HG03064 (cell line): ENCODE results near the gene SFMBT1.
A peak's percentile ranks its signal among the peaks of the same experiment; 100 is the strongest.
"Not testable (repeated sequence)": the region's sequence is repeated elsewhere in the genome, so short reads cannot be mapped to it uniquely, and the experiment has no call there.

Experiments
- ATAC-seq: cut with Tn5 transposase; IDR thresholded peaks from one replicate; pipeline ENCODE4 v1.9.1; 2021; ENCODE audit warnings: low read depth; ENCODE audit not compliant: unreplicated experiment

The SFMBT1 gene

DNA sequence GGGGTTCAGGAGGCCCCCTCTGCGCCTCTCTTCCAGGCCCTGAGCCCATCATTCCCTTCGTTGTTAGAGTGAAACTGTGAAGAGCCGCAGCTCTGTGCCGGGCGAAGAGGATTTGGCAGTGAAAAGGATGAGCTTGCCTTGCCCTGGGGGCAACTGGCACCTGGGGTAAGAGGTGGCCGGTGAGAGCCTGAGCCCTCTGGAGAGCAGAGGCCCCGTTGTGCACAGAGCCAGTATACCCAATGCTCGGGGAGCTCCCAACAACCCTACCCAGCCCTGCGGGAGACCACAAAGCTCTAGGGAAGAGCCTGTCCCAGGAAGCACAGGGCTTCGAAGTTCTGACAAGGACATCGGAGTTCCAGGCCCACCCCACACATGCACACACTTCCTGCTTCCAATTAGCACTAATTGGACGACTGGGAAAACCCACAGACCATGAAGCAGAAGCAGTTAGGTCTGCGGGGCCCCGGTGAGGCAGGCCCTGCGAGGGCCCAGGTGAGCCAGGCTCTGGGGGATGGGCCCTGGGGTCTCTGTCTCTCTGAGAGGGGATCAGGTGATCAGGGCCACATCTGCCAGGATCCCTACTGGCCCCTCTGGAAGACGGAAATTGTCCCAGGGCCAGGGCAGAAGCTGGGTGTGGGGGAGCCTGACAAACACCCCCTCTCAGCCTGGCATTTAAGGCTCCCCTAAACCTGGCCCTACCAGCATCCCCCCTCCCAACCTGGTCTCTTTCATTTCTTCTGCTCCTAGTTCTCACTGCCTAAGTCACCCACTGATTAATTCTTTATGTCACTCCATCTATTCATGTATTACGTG is 27.9 kb upstream of the SFMBT1 start:
- ATAC-seq, result no peak

DNA sequence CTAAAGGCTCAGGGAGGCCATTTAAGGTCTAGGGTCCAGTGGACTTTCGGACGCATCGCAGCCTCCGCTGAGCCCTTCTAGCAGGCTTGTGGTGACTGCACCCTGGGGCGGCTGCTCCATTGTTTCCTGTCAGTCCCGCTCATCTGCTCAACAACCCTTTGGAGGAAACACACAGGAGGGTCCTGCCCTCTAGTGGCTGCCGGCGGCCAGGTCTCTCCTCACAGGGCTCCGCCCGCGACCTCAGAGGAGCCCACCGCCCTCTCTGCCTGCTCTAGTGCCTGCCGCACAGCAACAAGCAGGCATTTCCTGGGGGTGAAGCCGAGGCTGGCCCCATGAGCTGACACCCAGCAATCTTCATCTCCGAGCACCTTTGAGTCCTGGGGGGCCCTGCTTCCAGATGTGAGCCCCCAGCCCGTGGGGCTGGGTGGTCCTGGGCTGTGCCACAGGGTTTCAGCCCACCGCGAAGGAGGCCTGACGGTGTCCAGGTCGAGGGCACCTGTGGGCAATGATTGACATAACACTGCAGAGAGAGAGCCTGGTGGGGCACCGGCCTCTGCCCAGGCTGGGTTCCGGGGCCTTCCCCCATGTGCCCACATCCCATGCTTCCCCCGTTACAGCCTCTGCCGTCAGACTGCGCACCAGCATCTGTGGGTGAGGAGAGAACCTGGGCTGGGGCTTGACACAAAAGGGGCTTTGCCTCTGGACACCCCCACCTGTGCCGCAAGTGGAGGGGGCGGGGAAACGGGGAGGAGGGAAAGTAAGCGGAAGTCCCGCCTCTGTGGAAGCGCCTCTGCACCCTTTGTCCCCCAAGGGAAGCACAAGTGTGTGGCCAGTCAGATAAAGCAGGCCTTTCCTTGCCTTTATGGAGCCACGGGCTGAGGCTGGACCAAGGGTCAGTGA is 27.0 kb upstream of the SFMBT1 start:
- peak; percentile 80 for ATAC-seq

DNA sequence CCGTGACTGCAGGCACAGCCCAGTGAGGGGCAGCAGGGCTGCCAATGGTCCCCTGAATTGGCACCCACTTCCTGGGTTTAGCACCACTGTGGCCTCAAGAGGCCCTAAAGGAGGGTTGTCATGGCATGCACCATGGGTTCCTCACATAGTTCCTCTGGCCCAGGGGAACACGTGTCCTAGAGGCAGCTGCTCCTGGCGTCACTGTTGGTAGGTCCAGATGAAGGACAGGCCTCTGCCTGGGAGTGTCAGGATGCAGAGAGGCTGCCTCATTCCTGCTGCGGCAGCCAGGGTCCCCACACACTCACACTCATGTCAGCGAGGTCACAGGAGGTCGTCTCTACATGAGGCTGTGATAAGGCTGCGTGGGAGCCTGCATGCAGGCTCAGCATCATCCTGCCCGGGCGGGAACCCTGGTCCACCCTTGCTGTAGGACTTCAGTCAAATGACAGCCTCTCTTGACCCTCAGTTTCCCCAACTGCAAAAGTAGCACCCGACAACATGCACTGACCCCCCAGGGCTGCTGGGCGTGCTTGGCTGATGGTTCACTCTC is 26.1 kb upstream of the SFMBT1 start:
- ATAC-seq, result no peak

DNA sequence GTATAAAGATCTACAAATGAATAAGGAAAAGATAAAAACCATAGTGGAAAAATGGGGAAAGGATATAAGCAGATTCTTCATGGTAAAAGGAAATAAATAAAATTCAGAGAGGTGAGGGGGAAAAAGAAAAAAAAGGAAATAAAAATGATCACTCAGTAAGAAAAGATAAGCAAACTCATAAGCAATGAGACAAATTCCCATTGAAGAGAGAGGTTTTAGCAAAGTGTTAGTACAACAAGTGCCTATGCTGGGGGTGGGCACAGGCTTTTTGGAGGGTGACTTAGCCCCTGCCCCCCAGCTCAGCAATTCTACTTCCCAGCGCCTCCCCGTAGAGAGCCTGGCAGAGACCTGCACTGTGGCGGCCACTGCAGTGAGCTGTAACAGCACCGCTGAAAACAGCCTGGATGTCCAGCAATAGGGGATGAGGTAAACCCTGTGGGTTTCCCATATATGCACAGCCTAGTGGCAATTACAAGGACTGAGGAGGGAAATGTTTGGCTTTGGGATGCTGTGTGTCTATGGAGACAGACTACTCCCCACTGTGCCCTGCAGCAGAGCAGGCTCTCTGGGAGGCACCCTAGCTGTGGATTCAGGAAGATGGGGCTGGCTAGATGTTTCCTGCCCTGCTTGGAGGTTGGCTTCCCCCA is 23.7 kb upstream of the SFMBT1 start:
- ATAC-seq, result no peak

GRCh38 chr3:53068176-53068575 is 22.3 kb upstream of the SFMBT1 start:
- ATAC-seq, result no peak

DNA sequence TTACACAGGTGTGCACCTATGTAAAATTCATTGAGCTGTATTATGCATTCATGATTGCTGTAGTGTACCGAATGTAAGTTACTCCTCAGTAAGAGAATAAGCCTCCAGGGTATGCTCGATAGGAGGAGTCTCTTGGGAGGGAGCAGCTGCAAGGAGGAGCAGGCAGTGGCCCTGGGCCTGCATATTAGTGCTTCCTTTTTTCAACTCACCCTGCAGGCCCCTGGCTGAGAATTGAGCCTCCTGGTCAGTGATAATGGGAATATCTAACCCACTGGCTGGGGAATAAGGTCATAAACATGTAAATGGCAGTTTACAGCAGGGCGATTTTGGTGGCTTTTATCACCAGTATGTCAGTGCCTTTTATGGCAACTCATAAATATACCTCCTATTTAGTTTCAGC is 21.7 kb upstream of the SFMBT1 start:
- no peak for ATAC-seq

DNA sequence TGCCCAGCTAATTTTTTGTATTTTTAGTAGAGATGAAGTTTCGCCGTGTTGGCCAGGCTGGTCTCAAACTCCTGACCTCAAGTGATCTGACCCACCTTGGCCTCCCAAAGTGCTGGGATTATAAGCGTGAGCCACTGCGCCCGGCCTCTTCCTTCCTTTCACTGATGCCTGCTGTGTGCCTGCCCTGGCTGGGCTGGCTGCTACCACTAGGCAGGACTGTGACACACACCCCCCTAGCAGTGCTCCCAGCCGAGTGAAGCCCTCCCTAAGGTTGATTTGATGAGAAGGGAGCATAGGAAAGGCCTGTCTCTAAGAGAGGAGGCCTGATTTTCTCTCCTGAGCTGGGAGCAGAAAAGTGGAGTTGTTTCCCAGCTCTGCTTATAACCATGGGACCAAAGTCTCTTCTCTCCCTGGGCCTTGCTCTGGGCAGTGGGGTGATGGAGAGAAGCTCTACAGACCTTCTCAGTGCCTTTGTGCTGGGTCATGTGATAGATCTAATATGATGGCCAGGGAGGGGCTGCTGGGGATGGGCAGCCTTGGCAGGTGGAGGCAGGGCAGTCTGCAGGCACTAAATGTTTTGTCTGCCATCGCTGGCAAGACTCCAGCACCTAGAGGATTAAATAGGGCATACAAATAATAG is 20.1 kb upstream of the SFMBT1 start:
- ATAC-seq, result no peak

DNA sequence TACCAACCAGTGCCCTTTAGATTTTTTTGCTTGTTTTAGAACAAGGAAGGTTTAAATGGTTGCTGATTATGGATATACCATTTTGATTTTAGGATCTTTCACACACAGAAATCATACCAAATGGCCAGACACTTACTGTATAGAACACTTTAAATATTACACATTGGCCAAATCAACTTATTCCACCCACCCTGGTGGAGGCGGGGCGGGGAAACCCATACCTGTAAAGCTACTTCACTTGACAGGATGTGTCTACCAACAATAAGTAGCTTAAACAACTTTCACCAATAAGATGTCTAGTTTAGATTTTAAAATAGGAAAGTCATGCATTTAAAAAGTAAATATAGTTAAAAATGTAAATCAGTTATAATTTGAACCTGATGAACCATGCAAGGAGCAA is 17.0 kb upstream of the SFMBT1 start:
- no peak for ATAC-seq

DNA sequence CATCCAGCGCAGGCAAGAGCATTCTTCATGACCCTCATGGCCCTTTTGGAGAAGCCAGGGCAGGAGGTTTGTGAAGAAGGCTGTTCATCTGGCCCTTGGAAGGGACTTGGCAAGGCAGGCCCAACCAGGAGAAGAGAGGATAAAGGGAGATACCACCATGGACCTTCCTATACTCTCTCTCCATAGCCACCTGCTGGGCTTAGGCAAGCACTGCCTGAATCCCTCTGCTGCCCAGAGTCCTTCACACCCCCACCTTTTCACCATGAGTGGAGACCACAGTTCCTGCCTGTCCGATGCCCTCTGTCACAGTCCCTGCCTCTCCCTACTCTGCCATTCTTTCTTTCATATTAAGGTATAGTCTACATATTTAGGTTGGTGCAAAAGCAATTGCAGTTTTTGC is 10.6 kb upstream of the SFMBT1 start:
- ATAC-seq, result no peak

- ATAC-seq, result not testable (repeated sequence)
Measured at GRCh38 chr3:53054233-53054632, 8.4 kb upstream of the SFMBT1 start.

GRCh38 chr3:53051929-53052328 is 6.1 kb upstream of the SFMBT1 start:
- no peak for ATAC-seq

GRCh38 chr3:53049987-53050386 is 4.1 kb upstream of the SFMBT1 start:
- ATAC-seq, result no peak

DNA sequence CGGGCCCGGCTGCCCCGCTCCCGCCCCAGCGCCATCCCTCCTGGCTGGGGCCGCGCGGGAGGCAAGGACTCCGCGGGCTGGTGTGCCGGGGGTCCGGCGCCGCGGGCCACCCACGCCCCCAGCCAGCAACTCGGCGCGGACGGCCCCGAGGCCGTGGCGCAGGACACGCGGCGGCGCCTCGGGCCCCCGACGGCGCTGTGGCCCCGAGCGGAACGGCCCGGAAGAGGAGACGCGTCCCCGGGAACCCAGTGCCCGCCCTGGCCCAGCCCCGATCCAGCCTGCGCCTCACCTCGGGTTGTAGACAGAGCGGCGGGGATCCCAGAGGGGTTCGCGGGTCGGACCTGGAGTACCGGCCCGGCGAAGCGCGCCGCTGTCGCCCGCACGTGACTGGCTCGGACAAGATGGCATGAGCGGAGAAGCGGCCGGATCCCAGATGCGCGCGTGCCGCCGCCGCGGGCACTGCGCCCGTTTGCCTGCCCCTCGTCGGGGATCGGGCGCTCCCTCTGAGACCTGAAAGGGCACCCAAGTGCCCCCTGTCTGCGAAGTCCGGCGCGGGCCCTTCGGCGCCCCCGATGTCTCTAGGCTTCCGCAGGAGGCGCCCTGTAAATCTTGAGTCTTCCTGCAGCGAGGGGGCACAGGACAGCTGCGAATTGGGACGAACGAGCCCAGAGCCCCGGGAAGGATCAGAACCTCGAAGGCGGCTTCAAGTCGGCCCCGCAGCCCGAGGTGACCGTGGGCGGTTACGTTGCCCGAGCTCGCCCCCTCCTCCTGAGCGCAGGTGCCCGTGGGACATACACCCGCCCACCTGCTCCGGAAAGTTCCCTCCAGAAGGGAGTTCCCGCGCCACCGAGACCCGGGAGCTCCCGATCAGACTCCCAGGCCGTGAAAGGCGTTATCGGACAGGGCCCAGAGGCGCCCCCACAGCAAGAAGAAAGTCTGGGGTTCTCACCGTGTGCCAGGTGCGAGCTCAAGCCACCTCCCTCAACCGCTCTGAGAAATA is 598 bp upstream of the SFMBT1 start:
- peak; percentile 35 for ATAC-seq

DNA sequence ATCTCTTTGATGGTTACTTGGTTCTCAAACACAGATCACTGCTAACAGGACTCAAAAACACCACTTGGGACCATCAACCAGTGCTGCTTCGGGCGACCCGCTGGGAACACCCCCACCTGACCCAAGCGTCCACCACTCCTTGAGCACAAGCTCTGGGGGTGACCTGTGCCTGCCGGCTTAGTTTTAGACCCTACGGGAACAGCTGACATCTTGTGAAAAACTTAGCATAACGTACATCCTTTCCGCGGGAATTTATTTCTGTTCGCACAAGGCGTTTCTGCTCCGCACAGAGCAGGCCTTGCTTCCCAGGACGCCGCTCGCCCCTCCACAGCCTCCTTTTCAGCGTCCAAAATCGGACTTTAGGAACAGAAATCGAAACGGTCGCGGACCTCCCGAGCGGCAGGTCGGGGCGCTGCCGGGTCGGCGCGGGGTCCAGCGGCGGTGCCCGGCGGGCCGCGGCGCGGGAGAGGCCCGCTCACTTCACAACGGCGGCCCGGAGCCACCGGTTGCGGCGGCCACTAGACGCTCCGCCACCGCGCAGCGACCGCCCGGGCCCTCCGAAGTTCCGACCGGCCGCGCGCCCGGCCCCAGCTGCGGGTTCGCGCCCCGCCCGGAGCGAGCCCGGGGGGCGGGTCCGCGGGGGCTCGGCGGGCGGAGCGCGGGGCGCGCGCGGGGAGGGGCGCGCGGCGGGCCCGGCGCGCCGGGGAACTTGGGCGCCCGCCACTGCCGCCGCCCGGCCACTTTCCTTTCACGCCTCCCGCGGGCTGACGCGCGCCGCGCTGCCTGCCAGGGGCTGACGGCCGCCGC is 959 bp downstream of the SFMBT1 start:
- ATAC-seq, result no peak

DNA sequence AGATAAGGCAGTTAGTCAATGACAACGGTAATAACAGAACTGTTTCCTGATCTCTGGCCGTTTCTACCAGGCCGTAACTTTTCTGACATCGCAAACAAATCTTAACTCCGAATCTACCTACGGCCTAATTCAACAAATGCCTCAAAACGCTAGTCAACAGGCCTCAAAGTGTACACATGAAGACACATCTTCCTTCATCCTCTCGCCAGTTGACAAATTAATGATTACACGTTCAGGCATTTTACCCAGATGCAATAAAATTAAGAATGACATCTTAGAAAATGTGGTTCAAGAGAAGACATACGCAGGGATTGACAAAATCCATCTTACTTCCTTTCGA is 1.5 kb downstream of the SFMBT1 start:
- ATAC-seq, result no peak

DNA sequence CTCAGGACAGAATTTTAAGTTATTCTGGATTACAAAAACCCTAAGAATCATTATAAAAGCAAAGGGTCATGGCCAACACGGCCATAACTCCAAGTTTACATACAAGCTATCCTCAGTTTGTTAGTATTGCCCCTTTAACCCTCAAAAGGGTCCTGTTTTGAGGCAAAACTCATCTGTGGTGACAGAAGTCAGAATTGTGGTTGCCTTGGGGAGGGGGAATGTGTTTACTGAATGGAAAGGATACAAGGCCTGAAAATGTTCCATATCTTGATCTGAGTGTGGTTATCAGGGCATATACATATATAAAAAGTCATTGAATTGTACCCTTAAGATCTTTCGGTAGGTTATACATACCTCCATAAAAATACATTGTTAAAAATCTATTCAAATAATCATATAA is 2.1 kb downstream of the SFMBT1 start:
- ATAC-seq, result no peak

GRCh38 chr3:53042651-53043050 is 3.2 kb downstream of the SFMBT1 start:
- ATAC-seq, result no peak

DNA sequence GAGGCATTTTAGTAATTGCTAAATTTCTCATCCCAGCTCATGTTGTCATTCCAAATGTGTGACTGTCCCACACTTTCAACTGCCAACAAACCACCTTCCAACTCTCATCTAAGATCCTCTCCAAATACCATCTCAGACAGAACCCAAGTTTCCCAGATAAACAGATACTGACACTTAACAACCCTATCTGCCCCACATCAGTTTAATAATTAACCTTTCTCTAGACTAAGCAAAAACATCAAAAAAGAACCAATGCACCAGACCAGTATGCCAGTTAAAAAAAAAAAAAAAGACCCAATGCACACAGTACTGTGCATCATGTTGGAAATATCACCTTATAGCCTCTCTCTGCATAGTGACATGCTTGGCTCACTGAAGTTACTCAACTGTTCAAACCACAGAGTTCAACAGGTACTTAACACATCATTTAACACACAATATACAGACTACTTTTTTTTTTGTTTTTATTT is 5.5 kb downstream of the SFMBT1 start:
- no peak for ATAC-seq

- ATAC-seq, result no peak
Measured at GRCh38 chr3:53039376-53039752, 6.5 kb downstream of the SFMBT1 start.
